Measurements from ENCODE around the gene CHCHD3. TPM values are rescaled to one million over a fixed set of nuclear protein-coding genes. Genes with fewer than 3 reads are reported as not detected.

CHCHD3 gene
- total and polyA plus RNA-seq, 9 of the 15 experiments (the other 6 are each of a cell fraction or from before 2014, with no cell fraction given): 66.2 to 279 (median 204) TPM

- TF ChIP-seq CEBPG (CRISPR knock-in tag; IDR thresholded peaks at IDR 0.05) (no peak), CEBPG (tag; conservative IDR thresholded peaks at IDR 0.05 in 1 of 2, IDR thresholded peaks at IDR 0.05 in 1 of 2) (peak in 1 of 2 experiments; percentile 20; a peak in 1 of 4 replicates), BCLAF1 (IDR thresholded peaks at IDR 0.05; ENCODE audit: borderline replicate concordance in 1 of 2, control insufficient read depth in 1 of 2, low read depth in 2 of 2, low read length in 1 of 2) (no peak), ZNF778 (CRISPR knock-in tag; IDR thresholded peaks at IDR 0.05) (no peak), RBM39 (optimal IDR thresholded peaks at IDR 0.05; ENCODE audit: low read depth, low read length) (no peak), MXI1 (IDR thresholded peaks at IDR 0.05; ENCODE audit: low read depth, low read length) (no peak), ATF4 (CRISPR knock-in tag; IDR thresholded peaks at IDR 0.05) (no peak), MCM5 (IDR thresholded peaks at IDR 0.05; ENCODE audit: low read depth) (no peak), ZNF12 (CRISPR knock-in tag; IDR thresholded peaks at IDR 0.05) (no peak), ZFP91 (CRISPR knock-in tag; IDR thresholded peaks at IDR 0.05) (no peak), ZNF695 (CRISPR knock-in tag; IDR thresholded peaks at IDR 0.05) (no peak), HDAC8 (tag; IDR thresholded peaks at IDR 0.05) (no peak), ZNF589 (CRISPR knock-in tag; IDR thresholded peaks at IDR 0.05; ENCODE audit: low read depth) (no peak), BRF1 (IDR thresholded peaks at IDR 0.05; ENCODE audit: borderline replicate concordance, extremely low read depth, insufficient read length) (no peak), SAP30 (IDR thresholded peaks at IDR 0.05; ENCODE audit: borderline replicate concordance, insufficient read depth, low read depth, low read length, poor library complexity, severe bottlenecking) (no peak), SP2 (IDR thresholded peaks at IDR 0.05; ENCODE audit: extremely low read depth, low read depth, low read length, poor library complexity, severe bottlenecking) (no peak), POLR2AphosphoS5 (IDR thresholded peaks at IDR 0.05; ENCODE audit: control insufficient read depth, insufficient read depth, low read depth, low read length) (peak; percentile 46; the same call in 1 of the 2 replicates), CXXC5 (CRISPR knock-in tag; IDR thresholded peaks at IDR 0.05) (peak; percentile 45; the same call in 1 of the 2 replicates), ARHGAP35 (IDR thresholded peaks at IDR 0.05; ENCODE audit: partially characterized antibody) (no peak), XRCC5 (IDR thresholded peaks at IDR 0.05; ENCODE audit: low read depth, low read length) (no peak), FOS (IDR thresholded peaks at IDR 0.05; ENCODE audit: extremely low read depth, insufficient read length) (no peak), MAFK (IDR thresholded peaks at IDR 0.05; ENCODE audit: low read length) (no peak), PTTG1 (tag; IDR thresholded peaks at IDR 0.05; ENCODE audit: low read depth) (no peak)
These were observed 39.4 kb upstream of the CHCHD3 start (continued) for GRCh38 chr7:133121175-133121844.

All from K562 (cell line).